Glomerular visceral epithelial cell (primary cell): Measurements from ENCODE around the gene SF3B3.

Experiments
- DNase-seq: peaks from one replicate; pipeline ENCODE4 v3.0.0-alpha.2; 2016; ENCODE audit errors: extremely low spot score

SF3B3 gene

GRCh38 chr16:70523743-70524398, at the start of gene SF3B3:
Gene SF3B3, plus strand, starts transcription at chr16:70523816. Its CDS starts 2,841 bp downstream, at chr16:70526657.
- DNase-seq, result no peak

GRCh38 chr16:70474320-70475053, 49.1 kb upstream of the SF3B3 start:
- DNase-seq, result no peak

- no peak for DNase-seq
Measured at GRCh38 chr16:70475054-70475871, 48.4 kb upstream of the SF3B3 start.

- peak; percentile 81 for DNase-seq
Measured at GRCh38 chr16:70476272-70477020, 47.2 kb upstream of the SF3B3 start.

GRCh38 chr16:70478169-70478568, 45.4 kb upstream of the SF3B3 start:
- no peak for DNase-seq

- DNase-seq, result no peak
Measured at GRCh38 chr16:70478912-70479341, 44.7 kb upstream of the SF3B3 start.

- no peak for DNase-seq
Measured at GRCh38 chr16:70480127-70481105, 43.2 kb upstream of the SF3B3 start.

- no peak for DNase-seq
Measured at GRCh38 chr16:70481929-70482536, 41.6 kb upstream of the SF3B3 start.

- DNase-seq, result no peak
Measured at GRCh38 chr16:70482624-70483023, 41.0 kb upstream of the SF3B3 start.

GRCh38 chr16:70483426-70483825, 40.2 kb upstream of the SF3B3 start:
- no peak for DNase-seq

- no peak for DNase-seq
Measured at GRCh38 chr16:70484867-70485266, 38.7 kb upstream of the SF3B3 start.

GRCh38 chr16:70490261-70490660, 33.4 kb upstream of the SF3B3 start:
- no peak for DNase-seq

- DNase-seq, result no peak
Measured at GRCh38 chr16:70493802-70494201, 29.8 kb upstream of the SF3B3 start.

GRCh38 chr16:70494202-70494770, 29.3 kb upstream of the SF3B3 start:
- no peak for DNase-seq

- DNase-seq, result no peak
Measured at GRCh38 chr16:70494777-70495176, 28.8 kb upstream of the SF3B3 start.

- DNase-seq, result no peak
Measured at GRCh38 chr16:70495425-70496182, 28.0 kb upstream of the SF3B3 start.

- DNase-seq, result no peak
Measured at GRCh38 chr16:70496513-70496912, 27.1 kb upstream of the SF3B3 start.

- DNase-seq, result no peak
Measured at GRCh38 chr16:70508752-70509151, 14.9 kb upstream of the SF3B3 start.

- DNase-seq, result no peak
Measured at GRCh38 chr16:70510216-70510615, 13.4 kb upstream of the SF3B3 start.
